ENCODE measurements around the gene UBALD1. TPM values are rescaled to one million over a fixed set of nuclear protein-coding genes. Genes with fewer than 3 reads are reported as not detected.

The UBALD1 gene
- polyA plus RNA-seq (2013, experiment 1 of 2) = 30.4 TPM
- polyA plus RNA-seq (2013, experiment 2 of 2) = 28.3 TPM

DNA sequence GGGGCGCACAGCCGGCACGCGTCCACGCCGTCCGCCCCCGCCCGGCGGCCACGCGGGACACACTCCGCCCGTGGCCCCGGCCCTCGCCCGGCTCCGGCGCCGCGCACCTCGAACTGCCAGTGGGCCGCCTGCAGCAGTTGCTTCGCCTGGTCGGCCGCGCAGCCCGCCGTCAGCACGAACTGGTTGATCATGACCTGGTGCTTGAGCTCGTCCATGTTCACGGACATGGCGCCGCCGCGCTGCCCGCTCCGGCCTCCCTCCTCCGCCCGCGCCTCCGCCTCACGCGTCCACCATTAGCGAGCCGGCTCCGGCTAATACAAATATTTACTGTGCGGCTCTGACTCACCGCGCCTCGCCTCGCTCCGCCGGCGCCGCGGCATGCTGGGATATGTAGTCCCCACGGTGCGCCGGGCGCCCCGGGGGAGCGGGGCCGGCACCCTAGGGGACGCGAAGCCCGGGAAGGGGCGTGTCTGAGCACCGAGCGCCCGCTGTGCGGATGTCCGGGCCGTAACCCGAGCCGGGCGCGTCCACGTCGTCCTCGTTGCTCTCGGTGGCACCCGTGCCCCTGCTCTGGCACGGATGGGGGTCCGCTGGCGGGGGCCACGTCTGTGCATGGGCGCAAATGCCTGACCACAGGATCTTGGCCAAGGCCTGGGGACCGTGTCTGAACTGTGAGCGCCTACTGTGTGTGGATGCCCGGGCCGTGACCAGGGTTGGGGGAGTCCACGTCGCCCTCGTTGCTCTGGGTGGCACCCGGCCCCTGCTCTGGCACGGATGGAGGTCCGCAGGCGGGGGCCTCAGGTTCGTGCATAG, at the start of gene UBALD1:
Gene UBALD1 (minus strand): TSS at position 318 of the 813 bp plus-strand sequence. CDS start 91 bp downstream, at position 227.
- no peaks in the 10 kb centered on the region for H3K9me3 ChIP-seq (ENCODE audit: insufficient read depth, low read depth, low read length)
- peak within 1 kb of the TSS; percentile 94 for H3K4me3 ChIP-seq (ENCODE audit: low read length)
- peak within 1 kb of the TSS; percentile 98 for H3K9ac ChIP-seq (ENCODE audit: low read depth, low read length)
- no peaks in the 10 kb centered on the region for H3K27me3 ChIP-seq (ENCODE audit: insufficient read depth, low read length)
- 0 out of 2 replicates have a peak, but pooled peaks cover 2% of the 10 kb centered on the region for H3K36me3 ChIP-seq (ENCODE audit: insufficient read depth, low read length)
- 0 out of 2 replicates have a peak, but pooled peaks cover 15% of the 10 kb centered on the region for H3K4me1 ChIP-seq (ENCODE audit: insufficient read depth, low read length)
- WGBS = 13% methylated on average over 100 of the region's 100 CpGs
- H3K27ac ChIP-seq (ENCODE audit: low read depth, low read length) = peak within 1 kb of the TSS; percentile 94

DNA sequence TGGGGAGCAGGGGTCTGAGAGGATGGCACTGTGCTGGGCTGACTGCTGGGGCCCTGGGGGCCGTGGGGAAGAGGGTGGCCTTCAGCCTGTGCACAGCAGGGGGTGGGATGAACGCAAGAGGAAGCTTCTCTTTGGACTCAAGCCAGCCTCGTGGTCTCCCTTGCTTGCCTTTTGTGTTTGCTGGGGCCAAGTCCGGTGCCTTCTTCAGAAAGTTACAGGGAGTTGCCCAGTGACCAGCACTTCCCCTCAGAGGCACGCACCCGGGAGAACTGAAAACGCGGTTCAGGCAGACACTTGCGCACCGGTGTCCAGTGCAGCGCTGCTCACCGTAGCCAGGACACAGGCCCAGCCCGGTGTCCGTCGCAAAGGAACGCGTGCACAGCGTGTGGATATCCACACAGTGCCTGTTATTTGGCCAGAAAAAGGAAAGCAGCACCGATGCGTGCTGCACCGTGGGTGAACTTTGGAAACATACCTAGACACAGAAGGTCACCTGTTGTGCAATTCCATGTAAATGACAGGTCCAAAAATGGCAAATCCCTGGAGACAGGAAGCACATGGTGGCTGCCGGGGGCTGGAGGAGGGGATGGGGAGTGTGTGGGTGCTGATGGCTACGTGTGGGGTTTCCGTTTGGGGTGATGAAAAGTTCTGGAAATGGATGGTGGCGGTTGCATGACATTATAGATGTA, 49.2 kb upstream of the UBALD1 start:
- Histone ChIP-seq H3K27ac (ENCODE audit: low read depth, low read length) (no peak overlapping the region; the same call in 1 of the 2 replicates), H3K36me3 (ENCODE audit: insufficient read depth, low read length) (peaks cover 51% of the 10 kb centered on the region), H3K9me3 (ENCODE audit: insufficient read depth, low read depth, low read length) (no peaks in the 10 kb centered on the region), H3K9ac (ENCODE audit: low read depth, low read length) (peak overlapping the region; percentile 2; the same call in 1 of the 2 replicates), H3K27me3 (ENCODE audit: insufficient read depth, low read length) (no peaks in the 10 kb centered on the region), H3K4me3 (ENCODE audit: low read length) (no peak overlapping the region), H3K4me1 (ENCODE audit: insufficient read depth, low read length) (no peaks in the 10 kb centered on the region)
- WGBS = 95% methylated on average over 25 of the region's 25 CpGs

DNA sequence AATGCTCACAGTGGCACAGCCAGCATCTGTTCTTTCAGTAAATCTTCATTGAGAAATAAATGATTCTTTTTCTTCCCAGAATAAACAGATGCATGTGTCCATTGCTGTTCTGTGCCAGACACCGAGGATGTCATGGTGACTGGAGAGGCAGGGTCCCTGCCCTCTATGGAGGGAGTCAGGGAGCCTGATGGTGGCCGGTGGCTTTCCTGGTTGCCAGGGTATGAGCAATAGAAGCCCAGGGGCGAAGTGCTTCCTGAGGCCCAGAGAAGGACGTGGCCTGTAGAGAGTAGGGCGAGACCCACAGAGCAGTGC, 48.7 kb upstream of the UBALD1 start:
- H3K27ac ChIP-seq (ENCODE audit: low read depth, low read length) = peak overlapping the region; percentile 25; the same call in 1 of the 2 replicates
- H3K9ac ChIP-seq (ENCODE audit: low read depth, low read length) = no peak overlapping the region; the same call in 1 of the 2 replicates
- no peaks in the 10 kb centered on the region for H3K27me3 ChIP-seq (ENCODE audit: insufficient read depth, low read length)
- H3K4me1 ChIP-seq (ENCODE audit: insufficient read depth, low read length) = no peaks in the 10 kb centered on the region
- no peaks in the 10 kb centered on the region for H3K9me3 ChIP-seq (ENCODE audit: insufficient read depth, low read depth, low read length)
- 90% methylated on average over 5 of the region's 5 CpGs for WGBS
- H3K36me3 ChIP-seq (ENCODE audit: insufficient read depth, low read length) = peaks cover 51% of the 10 kb centered on the region
- no peak overlapping the region for H3K4me3 ChIP-seq (ENCODE audit: low read length)

DNA sequence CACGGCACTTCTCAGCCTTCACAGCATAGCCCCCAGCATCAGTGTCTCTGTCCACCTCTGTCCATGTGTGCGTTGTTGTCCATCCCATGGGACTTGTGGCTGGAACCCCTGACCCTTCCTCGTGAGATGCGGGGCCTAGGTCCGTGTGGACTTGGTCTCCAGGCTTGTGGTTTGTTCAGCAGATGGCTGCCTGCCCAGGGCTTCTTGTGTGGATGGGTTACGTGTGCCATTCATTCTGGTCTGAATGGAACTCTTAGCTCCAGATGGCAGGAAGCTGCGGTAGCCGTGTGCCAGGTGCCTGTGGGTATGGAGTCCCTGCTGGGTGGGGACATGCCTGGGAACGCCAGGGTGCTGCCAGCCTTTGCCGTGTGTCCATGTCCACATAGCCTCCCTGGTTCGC, 47.0 kb upstream of the UBALD1 start:
- Histone ChIP-seq H3K36me3 (ENCODE audit: insufficient read depth, low read length) (peaks cover 35% of the 10 kb centered on the region), H3K4me1 (ENCODE audit: insufficient read depth, low read length) (no peaks in the 10 kb centered on the region), H3K4me3 (ENCODE audit: low read length) (no peak overlapping the region), H3K9me3 (ENCODE audit: insufficient read depth, low read depth, low read length) (no peaks in the 10 kb centered on the region), H3K27me3 (ENCODE audit: insufficient read depth, low read length) (no peaks in the 10 kb centered on the region), H3K9ac (ENCODE audit: low read depth, low read length) (no peak overlapping the region), H3K27ac (ENCODE audit: low read depth, low read length) (no peak overlapping the region)
- WGBS = 93% methylated on average over 11 of the region's 11 CpGs

DNA sequence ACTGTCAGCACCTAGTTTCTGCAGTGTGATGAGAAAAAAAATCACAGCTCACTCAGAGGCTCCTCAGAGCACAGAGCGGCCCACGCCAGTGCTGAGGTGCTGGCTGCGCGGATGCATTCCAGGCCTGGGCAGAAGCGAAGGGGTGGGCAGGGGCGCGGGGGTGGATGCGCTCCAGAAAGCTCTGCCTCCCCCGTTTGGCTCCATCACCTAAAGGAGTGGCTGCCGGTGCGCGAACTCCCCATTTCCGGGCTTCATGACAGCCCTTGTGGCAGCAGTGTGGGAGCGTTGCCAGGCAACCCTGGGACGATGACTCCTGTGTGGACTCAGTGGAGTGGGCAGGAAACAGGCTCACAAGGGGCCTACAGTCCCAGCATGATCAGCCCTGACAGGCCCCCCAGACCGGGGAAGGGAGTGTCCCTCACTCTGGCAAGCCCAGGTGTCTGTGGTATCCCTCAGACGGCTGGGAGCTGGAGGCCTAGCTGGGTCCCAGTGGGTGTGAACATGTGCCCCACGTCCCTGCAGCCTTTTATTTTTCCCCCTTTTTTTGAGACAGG, 45.8 kb upstream of the UBALD1 start:
- H3K9ac ChIP-seq (ENCODE audit: low read depth, low read length) = no peak overlapping the region; the same call in 1 of the 2 replicates
- 94% methylated on average over 18 of the region's 18 CpGs for WGBS
- no peaks in the 10 kb centered on the region for H3K9me3 ChIP-seq (ENCODE audit: insufficient read depth, low read depth, low read length)

DNA sequence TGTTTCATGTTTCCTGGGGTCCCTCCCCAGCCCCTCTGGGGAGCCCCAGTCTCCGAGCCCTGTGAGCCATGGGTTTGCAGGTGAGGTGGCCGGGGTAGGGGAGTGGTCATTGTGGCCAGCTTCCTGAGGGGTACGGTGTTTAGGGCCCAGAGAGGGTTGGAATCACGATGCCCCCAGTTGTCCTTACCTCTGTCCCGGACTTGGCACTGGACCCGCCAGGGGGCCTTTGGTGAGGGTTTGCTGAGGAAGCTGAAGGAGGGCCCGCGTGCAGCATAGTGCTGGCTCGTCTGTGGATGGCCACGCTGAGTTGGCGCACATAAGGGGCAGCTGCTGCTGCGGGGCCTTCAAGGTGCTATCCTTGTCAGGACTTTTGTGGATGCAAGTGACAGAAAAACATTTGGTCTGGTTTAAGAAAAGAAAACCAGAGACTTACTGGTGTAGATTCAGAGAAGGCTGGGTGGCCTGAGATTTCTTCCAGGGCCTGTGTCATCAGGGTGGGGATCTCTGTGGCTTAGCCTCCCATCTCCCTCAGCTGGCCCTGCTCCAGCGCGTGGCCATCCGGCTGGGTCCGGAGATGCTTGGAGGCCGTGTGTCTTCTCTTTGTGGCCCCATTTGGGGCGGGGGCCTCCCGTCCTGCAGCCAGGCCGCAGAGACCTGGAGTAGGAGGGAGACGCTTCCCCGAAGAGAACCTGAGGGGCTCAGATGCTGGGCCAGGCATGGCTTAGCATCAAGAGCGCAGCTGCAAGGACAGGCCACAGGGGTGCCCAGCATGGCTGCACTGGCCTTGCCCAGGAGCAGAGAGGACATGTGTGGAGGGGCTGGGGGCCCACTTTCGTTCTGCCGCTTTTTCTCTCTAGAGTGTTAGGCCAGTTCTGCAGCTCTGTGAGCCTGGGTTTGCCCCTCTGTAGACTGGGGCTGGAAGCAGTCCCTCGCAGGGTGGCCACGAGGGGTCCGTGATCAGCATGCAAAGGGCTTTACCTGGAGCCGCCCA, 45.0 kb upstream of the UBALD1 start:
- Histone ChIP-seq H3K9ac (ENCODE audit: low read depth, low read length) (no peak overlapping the region), H3K36me3 (ENCODE audit: insufficient read depth, low read length) (peaks cover 41% of the 10 kb centered on the region), H3K4me3 (ENCODE audit: low read length) (no peak overlapping the region), H3K9me3 (ENCODE audit: insufficient read depth, low read depth, low read length) (no peaks in the 10 kb centered on the region), H3K27me3 (ENCODE audit: insufficient read depth, low read length) (no peaks in the 10 kb centered on the region), H3K27ac (ENCODE audit: low read depth, low read length) (no peak overlapping the region), H3K4me1 (ENCODE audit: insufficient read depth, low read length) (no peaks in the 10 kb centered on the region)
- WGBS = 95% methylated on average over 29 of the region's 29 CpGs

More for the DNA sequence above, 45.8 kb upstream of the UBALD1 start:
- peaks cover 39% of the 10 kb centered on the region for H3K36me3 ChIP-seq (ENCODE audit: insufficient read depth, low read length)
- no peaks in the 10 kb centered on the region for H3K27me3 ChIP-seq (ENCODE audit: insufficient read depth, low read length)
- no peak overlapping the region for H3K27ac ChIP-seq (ENCODE audit: low read depth, low read length)
- no peak overlapping the region for H3K4me3 ChIP-seq (ENCODE audit: low read length)
- H3K4me1 ChIP-seq (ENCODE audit: insufficient read depth, low read length) = no peaks in the 10 kb centered on the region

DNA sequence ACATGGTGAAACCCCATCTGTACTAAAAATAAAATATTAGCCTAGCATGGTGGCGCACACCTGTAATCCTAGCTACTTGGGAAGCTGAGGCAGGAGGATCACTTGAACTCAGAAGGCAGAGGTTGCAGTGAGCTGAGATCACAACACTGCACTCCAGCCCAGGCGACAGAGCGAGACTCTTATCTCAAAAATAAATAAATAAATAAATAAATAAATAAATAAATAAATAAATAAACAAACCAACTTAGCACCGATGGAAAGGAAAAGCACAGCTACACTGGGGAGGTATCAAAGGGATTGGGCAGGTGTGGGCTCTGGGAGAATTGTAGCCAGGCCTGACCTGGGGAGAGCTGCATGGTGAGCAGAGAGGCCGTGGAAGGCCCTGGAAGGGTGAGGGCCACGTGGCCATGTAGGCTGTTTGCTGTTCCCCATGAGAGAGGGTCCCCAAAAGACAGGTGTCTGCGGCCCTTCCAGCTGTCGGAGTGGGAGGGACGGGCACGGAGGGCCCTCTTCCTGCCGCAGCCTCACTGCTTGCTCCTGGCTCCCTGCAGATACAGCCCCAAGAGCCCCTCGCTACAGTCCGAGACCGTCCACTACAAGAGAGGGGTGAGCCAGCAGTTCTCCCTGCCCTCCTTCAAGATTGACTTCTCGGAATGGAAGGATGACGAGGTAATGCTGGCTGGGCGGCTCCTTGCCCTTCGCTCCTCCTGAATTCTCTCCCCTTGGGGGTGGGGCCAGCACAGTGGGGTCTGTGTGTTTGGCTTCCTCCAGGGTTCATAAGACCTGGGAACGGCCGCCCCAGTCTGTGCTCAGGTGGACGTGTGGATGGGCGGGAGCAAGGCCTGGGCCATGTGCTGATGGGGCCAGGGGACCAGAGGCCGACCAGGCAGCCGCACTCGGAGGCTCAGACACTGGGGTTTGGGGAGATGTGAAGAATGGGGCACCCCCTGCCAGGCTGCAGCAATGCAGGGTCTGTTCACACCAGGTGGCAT, 42.3 kb upstream of the UBALD1 start:
- WGBS = 95% methylated on average over 23 of the region's 25 CpGs
- Histone ChIP-seq H3K9ac (ENCODE audit: low read depth, low read length) (no peak overlapping the region), H3K4me1 (ENCODE audit: insufficient read depth, low read length) (no peaks in the 10 kb centered on the region)

DNA sequence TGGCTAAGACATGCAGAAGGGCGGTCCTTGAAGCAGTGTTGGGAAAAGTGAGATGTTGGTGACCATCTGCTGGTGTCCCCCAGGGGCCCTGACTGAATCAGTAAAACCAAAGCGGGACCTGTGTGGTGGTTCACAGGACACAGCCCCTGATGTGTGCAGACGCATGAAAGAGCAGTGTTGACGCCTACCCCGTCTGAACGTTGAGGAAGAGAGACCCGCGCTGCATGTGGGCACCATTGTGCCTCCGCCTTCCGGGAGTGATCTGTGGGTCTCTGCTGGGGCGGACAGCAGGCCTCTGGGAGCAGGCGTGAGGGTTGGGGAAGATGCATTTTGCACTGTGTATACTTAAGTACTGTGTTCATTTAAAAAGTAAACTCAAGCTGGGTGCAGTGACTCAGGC, 41.5 kb upstream of the UBALD1 start:
- H3K27ac ChIP-seq (ENCODE audit: low read depth, low read length) = no peak overlapping the region
- H3K4me1 ChIP-seq (ENCODE audit: insufficient read depth, low read length) = no peaks in the 10 kb centered on the region
- peaks cover 56% of the 10 kb centered on the region for H3K36me3 ChIP-seq (ENCODE audit: insufficient read depth, low read length)
- H3K9me3 ChIP-seq (ENCODE audit: insufficient read depth, low read depth, low read length) = no peaks in the 10 kb centered on the region
- no peaks in the 10 kb centered on the region for H3K27me3 ChIP-seq (ENCODE audit: insufficient read depth, low read length)
- WGBS = 96% methylated on average over 12 of the region's 12 CpGs
- no peak overlapping the region for H3K4me3 ChIP-seq (ENCODE audit: low read length)
- no peak overlapping the region for H3K9ac ChIP-seq (ENCODE audit: low read depth, low read length)

More for the DNA sequence above, 42.3 kb upstream of the UBALD1 start:
- H3K36me3 ChIP-seq (ENCODE audit: insufficient read depth, low read length) = peaks cover 49% of the 10 kb centered on the region
- H3K9me3 ChIP-seq (ENCODE audit: insufficient read depth, low read depth, low read length) = no peaks in the 10 kb centered on the region
- H3K4me3 ChIP-seq (ENCODE audit: low read length) = no peak overlapping the region
- no peaks in the 10 kb centered on the region for H3K27me3 ChIP-seq (ENCODE audit: insufficient read depth, low read length)
- no peak overlapping the region for H3K27ac ChIP-seq (ENCODE audit: low read depth, low read length)

DNA sequence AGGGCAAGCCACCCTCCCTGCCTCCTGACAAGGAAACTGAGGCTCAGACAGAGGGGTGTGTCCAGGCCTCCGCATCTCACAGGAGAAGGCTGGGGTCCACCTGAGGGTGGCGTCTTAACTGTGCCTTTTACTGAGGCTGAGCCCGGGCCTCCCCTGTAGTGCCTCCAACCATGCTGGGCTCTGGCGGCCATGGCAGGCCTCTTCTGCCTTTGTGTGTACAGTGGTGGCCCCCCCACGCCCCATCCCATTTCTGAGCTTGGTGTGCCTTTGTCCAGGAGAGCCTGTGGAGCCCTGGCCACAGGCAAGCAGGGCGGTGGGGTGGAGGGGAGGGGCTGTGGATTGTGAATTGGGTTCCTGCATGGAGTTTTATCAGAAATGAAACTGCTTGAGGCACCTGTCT, 41.1 kb upstream of the UBALD1 start:
- Histone ChIP-seq H3K9ac (ENCODE audit: low read depth, low read length) (no peak overlapping the region), H3K27me3 (ENCODE audit: insufficient read depth, low read length) (no peaks in the 10 kb centered on the region), H3K27ac (ENCODE audit: low read depth, low read length) (no peak overlapping the region), H3K4me1 (ENCODE audit: insufficient read depth, low read length) (no peaks in the 10 kb centered on the region), H3K9me3 (ENCODE audit: insufficient read depth, low read depth, low read length) (no peaks in the 10 kb centered on the region), H3K36me3 (ENCODE audit: insufficient read depth, low read length) (peaks cover 60% of the 10 kb centered on the region), H3K4me3 (ENCODE audit: low read length) (no peak overlapping the region)
- 97% methylated on average over 6 of the region's 6 CpGs for WGBS

Measured in HUES64 (cell line).